ENCODE measurements around the gene PLEKHA8.

DNA sequence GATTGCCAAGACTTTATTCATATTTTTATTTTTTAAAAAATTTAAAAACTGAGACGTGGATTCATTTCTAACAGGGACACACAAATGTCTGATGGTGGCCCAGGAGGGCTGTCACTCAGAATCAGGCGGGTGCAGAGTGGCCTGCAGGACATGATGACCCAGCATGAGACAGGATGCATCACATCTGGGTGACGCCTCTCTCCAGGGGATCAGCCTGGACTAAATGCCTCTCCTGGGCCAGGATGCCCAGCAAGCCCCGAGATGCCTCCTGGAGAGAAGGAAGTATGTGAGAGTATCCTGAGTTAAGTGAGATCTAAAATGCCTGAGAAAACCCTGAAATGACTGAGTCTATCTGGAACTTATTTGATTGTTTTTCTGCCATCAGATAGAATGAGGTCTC, 89.7 kb downstream of the PLEKHA8 start:
- TF ChIP-seq POLR2A (IDR thresholded peaks at IDR 0.05): no peak
- TF ChIP-seq, protein P1, sequence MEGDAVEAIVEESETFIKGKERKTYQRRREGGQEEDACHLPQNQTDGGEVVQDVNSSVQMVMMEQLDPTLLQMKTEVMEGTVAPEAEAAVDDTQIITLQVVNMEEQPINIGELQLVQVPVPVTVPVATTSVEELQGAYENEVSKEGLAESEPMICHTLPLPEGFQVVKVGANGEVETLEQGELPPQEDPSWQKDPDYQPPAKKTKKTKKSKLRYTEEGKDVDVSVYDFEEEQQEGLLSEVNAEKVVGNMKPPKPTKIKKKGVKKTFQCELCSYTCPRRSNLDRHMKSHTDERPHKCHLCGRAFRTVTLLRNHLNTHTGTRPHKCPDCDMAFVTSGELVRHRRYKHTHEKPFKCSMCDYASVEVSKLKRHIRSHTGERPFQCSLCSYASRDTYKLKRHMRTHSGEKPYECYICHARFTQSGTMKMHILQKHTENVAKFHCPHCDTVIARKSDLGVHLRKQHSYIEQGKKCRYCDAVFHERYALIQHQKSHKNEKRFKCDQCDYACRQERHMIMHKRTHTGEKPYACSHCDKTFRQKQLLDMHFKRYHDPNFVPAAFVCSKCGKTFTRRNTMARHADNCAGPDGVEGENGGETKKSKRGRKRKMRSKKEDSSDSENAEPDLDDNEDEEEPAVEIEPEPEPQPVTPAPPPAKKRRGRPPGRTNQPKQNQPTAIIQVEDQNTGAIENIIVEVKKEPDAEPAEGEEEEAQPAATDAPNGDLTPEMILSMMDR (IDR thresholded peaks at IDR 0.05): no peak
- TF ChIP-seq EP300 (IDR thresholded peaks at IDR 0.05): no peak
- no peak for TF ChIP-seq POLR2AphosphoS5 (IDR thresholded peaks at IDR 0.05)

Measured in suprapubic skin (tissue), 4 donors.